ENCODE measurements around the gene ZFP3. TPM values are rescaled to one million over a fixed set of nuclear protein-coding genes. Genes with fewer than 3 reads are reported as not detected.

ZFP3 gene
- total RNA-seq, 4 donors from 2014 or later = 6.0 to 11.6 (median 8.6) TPM

- 58 to 67% methylated on average over 7 to 15 of the region's 15 CpGs for WGBS, 2 donors (ENCODE audit: low coverage in 1 of 2)
- in situ Hi-C loops (cut with MboI; ENCODE audit: low pct_ligation_motif_present in 1 of 4, low pct_unique_long_range_greater_than_20kb in 1 of 4, low sequenced_read_pairs in 3 of 4) = no loop called here
- DNase-seq = no peak
- H3K4me3 ChIP-seq = peak overlapping the region in 1 of 4 donors; percentile 29
- intact Hi-C loops (cut with DNase I; ENCODE audit: low total_unique reads) = no loop called here
- H3K27me3 ChIP-seq = no peaks in the 10 kb centered on the region
- H3K9me3 ChIP-seq = no peaks in the 10 kb centered on the region
- H3K36me3 ChIP-seq = no peaks in the 10 kb centered on the region
- peak overlapping the region; percentile 22 to 65 (median 44) for H3K27ac ChIP-seq
- H3K4me1 ChIP-seq = peaks cover 6 to 46% (median 14%) of the 10 kb centered on the region in 4 donors
- TF ChIP-seq CTCF (IDR thresholded peaks at IDR 0.05) = no peak
- TF ChIP-seq POLR2AphosphoS5 (IDR thresholded peaks at IDR 0.05) = peak in 1 of 3 donors; percentile 20
These were observed 35.9 kb upstream of the ZFP3 start for GRCh38 chr17:5042157-5043022.

GRCh38 chr17:5043524-5043923 is 34.7 kb upstream of the ZFP3 start:
- H3K4me1 ChIP-seq = peaks cover 6 to 56% (median 18%) of the 10 kb centered on the region in 4 donors

GRCh38 chr17:5044630-5045029 is 33.6 kb upstream of the ZFP3 start:
- Histone ChIP-seq H3K9me3 (no peaks in the 10 kb centered on the region), H3K4me1 (peaks cover 11 to 66% (median 21%) of the 10 kb centered on the region in 4 donors), H3K36me3 (no peaks in the 10 kb centered on the region), H3K4me3 (no peak overlapping the region), H3K27ac (peak overlapping the region; percentile 36 to 59 (median 55)), H3K27me3 (no peaks in the 10 kb centered on the region)
- DNase-seq = no peak
- TF ChIP-seq CTCF (IDR thresholded peaks at IDR 0.05) (no peak), POLR2AphosphoS5 (IDR thresholded peaks at IDR 0.05) (no peak), EP300 (IDR thresholded peaks at IDR 0.05; ENCODE audit: low read depth) (no peak), POLR2A (IDR thresholded peaks at IDR 0.05) (no peak)
- WGBS, 2 donors (ENCODE audit: low coverage in 1 of 2) = 77% methylated on average over 5 of the region's 5 CpGs; no CpG with 5 or more reads in 1 of the 2 donors
- in situ Hi-C loops (cut with MboI; ENCODE audit: low pct_ligation_motif_present in 1 of 4, low pct_unique_long_range_greater_than_20kb in 1 of 4, low sequenced_read_pairs in 3 of 4) = no loop called here
- intact Hi-C loops (cut with DNase I; ENCODE audit: low total_unique reads) = no loop called here

More at GRCh38 chr17:5043524-5043923, 34.7 kb upstream of the ZFP3 start:
- WGBS, 2 donors (ENCODE audit: low coverage in 1 of 2) = 97% methylated on average over 1 of the region's 1 CpG; no CpG with 5 or more reads in 1 of the 2 donors
- H3K9me3 ChIP-seq = no peaks in the 10 kb centered on the region
- no peak overlapping the region for H3K27ac ChIP-seq
- in situ Hi-C loops (cut with MboI; ENCODE audit: low pct_ligation_motif_present in 1 of 4, low pct_unique_long_range_greater_than_20kb in 1 of 4, low sequenced_read_pairs in 3 of 4) = no loop called here
- no peak for DNase-seq
- intact Hi-C loops (cut with DNase I; ENCODE audit: low total_unique reads) = no loop called here
- H3K27me3 ChIP-seq = no peaks in the 10 kb centered on the region
- TF ChIP-seq EP300 (IDR thresholded peaks at IDR 0.05; ENCODE audit: low read depth) = no peak
- TF ChIP-seq POLR2AphosphoS5 (IDR thresholded peaks at IDR 0.05) = no peak
- no peak for TF ChIP-seq POLR2A (IDR thresholded peaks at IDR 0.05)
- no peak for TF ChIP-seq CTCF (IDR thresholded peaks at IDR 0.05)
- no peaks in the 10 kb centered on the region for H3K36me3 ChIP-seq
- no peak overlapping the region for H3K4me3 ChIP-seq

GRCh38 chr17:5045496-5045895 is 32.8 kb upstream of the ZFP3 start:
- TF ChIP-seq POLR2AphosphoS5 (IDR thresholded peaks at IDR 0.05) (no peak), CTCF (IDR thresholded peaks at IDR 0.05) (no peak), POLR2A (IDR thresholded peaks at IDR 0.05) (no peak), EP300 (IDR thresholded peaks at IDR 0.05; ENCODE audit: low read depth) (no peak)
- intact Hi-C loops (cut with DNase I; ENCODE audit: low total_unique reads) = no loop called here
- Histone ChIP-seq H3K4me1 (peaks cover 11 to 72% (median 25%) of the 10 kb centered on the region in 4 donors), H3K36me3 (no peaks in the 10 kb centered on the region), H3K27me3 (no peaks in the 10 kb centered on the region), H3K9me3 (no peaks in the 10 kb centered on the region), H3K4me3 (no peak overlapping the region), H3K27ac (peak overlapping the region; percentile 36 to 59 (median 55))
- WGBS, 2 donors (ENCODE audit: low coverage in 1 of 2) = 49 to 57% methylated on average over 5 to 6 of the region's 6 CpGs
- no peak for DNase-seq
- in situ Hi-C loops (cut with MboI; ENCODE audit: low pct_ligation_motif_present in 1 of 4, low pct_unique_long_range_greater_than_20kb in 1 of 4, low sequenced_read_pairs in 3 of 4) = no loop called here

Data from transverse colon (tissue), 4 donors.